K562 (cell line): Measurements from ENCODE around the gene PTPRF. TPM values are rescaled to one million over a fixed set of nuclear protein-coding genes. Genes with fewer than 3 reads are reported as not detected.

ENCODE experiments used
- ATAC-seq: fragments of 200-7000 bp; cut with Tn5 transposase; 3 replicates; pipeline ENCODE4 v1.9.1; 2020; ENCODE audit warnings: moderate library complexity
- BruUV-seq: library from RNA; stranded (reverse); fragments of 400-500 nt; replicated peaks from 2 replicates; lab custom pipeline; 2021; lab: Mats Ljungman, UMichigan
- CTCF ChIA-PET: fragments of 300-600 bp; formaldehyde crosslinking; extraction: SDS; loops from one replicate; lab custom pipeline; 2021; ENCODE audit warnings: low intra/inter-chr PET ratio; lab: Yijun Ruan, JAX
- POLR2A ChIA-PET: fragments of 300-600, 350-650 bp; sonication (Branson Sonifier 250); formaldehyde crosslinking; extraction: SDS; loops from one replicate; lab custom pipeline; 2021; ENCODE audit warnings: antibody characterized with exemption, inconsistent platforms; lab: Yijun Ruan, JAX
- DNase-seq, 4 experiments: peaks; one replicate each; pipeline versions ENCODE4 v3.0.0 to v3.0.0-alpha.2; 2011 to 2018; ENCODE audit warnings: low spot score in 3 of 4, mixed read lengths in 3 of 4; ENCODE audit errors: extremely low read depth in 1 of 4
- FAIRE-seq: peaks from 2 replicates; lab custom pipeline; 2011; peaks lifted over from hg19 to GRCh38; lab: Jason Lieb, UNC
- H2AFZ ChIP-seq: 2 replicates; pipeline ENCODE4 v1.6.0; 2011; ENCODE audit warnings: low read depth, low read length, control low read depth, inconsistent platforms
- H3K27ac ChIP-seq: fragments of 200-600 bp; 3 replicates; pipeline ENCODE4 v1.8.0; 2011; ENCODE audit warnings: low read depth, mild to moderate bottlenecking, control low read depth, inconsistent platforms, low read length, moderate library complexity, mixed read lengths; ENCODE audit errors: extremely low read depth
- H3K27me3 ChIP-seq, 2 experiments: fragments of 300-600 bp in 1 of 2; 2 replicates in 1 of 2; 3 replicates in 1 of 2; pipeline versions ENCODE4 v1.6.0 to v1.8.0; 2011; ENCODE audit warnings: inconsistent platforms in 2 of 2, low read length in 2 of 2, mild to moderate bottlenecking in 1 of 2, mixed read lengths in 1 of 2, moderate library complexity in 1 of 2; ENCODE audit not compliant: control insufficient read depth in 2 of 2, insufficient read depth in 2 of 2
- H3K36me3 ChIP-seq: fragments of 300-600 bp; 3 replicates; pipeline ENCODE4 v1.8.0; 2011; ENCODE audit warnings: mild to moderate bottlenecking, low read length, inconsistent platforms; ENCODE audit not compliant: control insufficient read depth, insufficient read depth
- H3K4me1 ChIP-seq, 2 experiments: fragments of 200-600 bp in 1 of 2; replicated peaks in 1 of 2; 2 replicates in 1 of 2; 3 replicates in 1 of 2; pipeline versions ENCODE4 v1.5.1 to v1.8.0; 2011; ENCODE audit warnings: inconsistent platforms in 2 of 2, low read length in 2 of 2, mild to moderate bottlenecking in 1 of 2, mixed read lengths in 1 of 2, moderate library complexity in 1 of 2; ENCODE audit not compliant: control insufficient read depth in 2 of 2, insufficient read depth in 2 of 2
- H3K4me2 ChIP-seq: 2 replicates; pipeline ENCODE4 v1.6.1; 2011; ENCODE audit warnings: low read length, control low read depth, inconsistent platforms, mixed read lengths; ENCODE audit not compliant: insufficient read depth
- H3K4me3 ChIP-seq: fragments of 200-600 bp; sonication (generic), shearing (Covaris generic); 2 replicates; pipeline ENCODE4 v1.5.1; 2016; ENCODE audit warnings: control low read depth, inconsistent platforms
- H3K79me2 ChIP-seq: fragments of 200-600 bp; 3 replicates; pipeline ENCODE4 v1.8.0; 2011; ENCODE audit warnings: low read length, inconsistent platforms; ENCODE audit not compliant: control insufficient read depth, insufficient read depth
- H3K9ac ChIP-seq, 2 experiments: 2 replicates each; pipeline versions ENCODE4 v1.6.0 to v1.6.1; 2011; ENCODE audit warnings: low read depth in 2 of 2, low read length in 2 of 2, control low read depth in 1 of 2, inconsistent platforms in 1 of 2, mild to moderate bottlenecking in 1 of 2, mixed read lengths in 1 of 2; ENCODE audit not compliant: insufficient read depth in 1 of 2
- H3K9me1 ChIP-seq: one replicate; pipeline ENCODE4 v1.6.0; 2011; ENCODE audit warnings: inconsistent platforms, mild to moderate bottlenecking, low read length, moderate library complexity; ENCODE audit not compliant: control insufficient read depth, insufficient read depth
- H3K9me3 ChIP-seq: replicated peaks from 2 replicates; pipeline ENCODE4 v1.5.1; 2011; ENCODE audit warnings: low read depth, low read length, inconsistent platforms; ENCODE audit not compliant: control insufficient read depth, insufficient read depth
- H4K20me1 ChIP-seq: replicated peaks from 2 replicates; pipeline ENCODE4 v1.6.1; 2011; ENCODE audit warnings: low read length, inconsistent platforms, mixed read lengths; ENCODE audit not compliant: control insufficient read depth, insufficient read depth
- FOXJ3 ChIP-seq: sonication (generic); formaldehyde crosslinking; IDR thresholded peaks from 2 replicates; pipeline ENCODE4 v1.4.0; 2020; ENCODE audit warnings: mild to moderate bottlenecking, missing genetic modification reagents
- HDAC3 ChIP-seq: fragments of 450-650 bp; IDR thresholded peaks from 2 replicates; pipeline ENCODE4 v1.6.1; 2018; ENCODE audit warnings: borderline replicate concordance, mild to moderate bottlenecking, moderate library complexity; ENCODE audit not compliant: partially characterized antibody
- POLR3G ChIP-seq: IDR thresholded peaks from 2 replicates; pipeline ENCODE4 v1.6.1; 2011; ENCODE audit not compliant: insufficient read length, insufficient replicate concordance; ENCODE audit errors: extremely low read depth
- SRSF3 ChIP-seq: fragments of 200-400 bp; formaldehyde crosslinking; IDR thresholded peaks from 2 replicates; pipeline ENCODE4 v1.6.1; 2016; ENCODE audit warnings: mild to moderate bottlenecking, low read length, moderate library complexity; ENCODE audit not compliant: insufficient read depth
- TBP ChIP-seq: optimal IDR thresholded peaks from 2 replicates; pipeline ENCODE3; 2011; ENCODE audit warnings: low read depth, low read length, improper control_type of control experiment
- ZFP30 ChIP-seq: fragments of 250-450 bp; sonication (Bioruptor Pico); IDR thresholded peaks from 2 replicates; pipeline ENCODE4 v1.8.0; 2022; ENCODE audit warnings: moderate library complexity, mild to moderate bottlenecking, inconsistent platforms, borderline replicate concordance
- ZNF324 ChIP-seq: fragments of 250-450 bp; sonication (Bioruptor Pico); IDR thresholded peaks from 2 replicates; pipeline ENCODE4 v1.4.0; 2020; ENCODE audit warnings: mild to moderate bottlenecking
- WGBS: fragments of 100-300 bp; shearing (Covaris generic); methylation state at CpG from one replicate; pipeline ENCODE4 v1.1.6; 2016; ENCODE audit warnings: low coverage, mixed read lengths; ENCODE audit not compliant: insufficient coverage; ENCODE audit errors: missing lambda C conversion rate; 5-methylcytosine and 5-hydroxymethylcytosine counted together
- in situ Hi-C: fragments of 300-500 bp; cut with MboI; formaldehyde crosslinking; loops from 4 replicates; pipeline ENCODE4 v1.15.0; 2018; ENCODE audit warnings: inconsistent platforms, mixed read lengths
- intact Hi-C: fragments of 100-400 bp; cut with micrococcal nuclease; formaldehyde crosslinking; loops from 2 replicates; pipeline ENCODE4 v1.14.2; 2022
- polyA plus RNA-seq, 8 experiments: library from polyadenylated mRNA; depleted of rRNA in 4 of 8; stranded (reverse) in 5 of 8; unstranded in 3 of 8; fragments of >200 nt; fragmentation: Nextera tagmentation in 2 of 8; fragmentation: Illumina TruSeq in 1 of 8; extraction: Ambion mirVana in 2 of 8; extraction: Trizol in 1 of 8; gene quantifications; 2 replicates each; pipeline versions ENCODE4 v1.2.1 to v1.2.3, GENCODE V29; 2011 to 2014; ENCODE audit warnings: inconsistent platforms in 1 of 8, missing spikeins in 1 of 8
- total RNA-seq, 7 experiments: library from RNA; depleted of rRNA in 6 of 7; stranded (reverse); fragments of >200 nt in 6 of 7; fragmentation: Illumina TruSeq in 2 of 7; extraction: Trizol in 2 of 7; gene quantifications; 2 replicates each; pipeline versions ENCODE4 v1.2.1 to v1.2.3, GENCODE V29; 2011 to 2021; ENCODE audit warnings: low replicate concordance in 1 of 7
- TF ChIP-seq, protein P1 (sequence below): fragments of 450-650 bp; IDR thresholded peaks from 2 replicates; pipeline ENCODE4 v1.6.1; 2017; ENCODE audit warnings: mild to moderate bottlenecking, moderate library complexity

PTPRF gene
- total and polyA plus RNA-seq, 9 of the 15 experiments (the other 6 are each of a cell fraction or from before 2014, with no cell fraction given): 0.13 to 4.3 (median 1.1) TPM

DNA sequence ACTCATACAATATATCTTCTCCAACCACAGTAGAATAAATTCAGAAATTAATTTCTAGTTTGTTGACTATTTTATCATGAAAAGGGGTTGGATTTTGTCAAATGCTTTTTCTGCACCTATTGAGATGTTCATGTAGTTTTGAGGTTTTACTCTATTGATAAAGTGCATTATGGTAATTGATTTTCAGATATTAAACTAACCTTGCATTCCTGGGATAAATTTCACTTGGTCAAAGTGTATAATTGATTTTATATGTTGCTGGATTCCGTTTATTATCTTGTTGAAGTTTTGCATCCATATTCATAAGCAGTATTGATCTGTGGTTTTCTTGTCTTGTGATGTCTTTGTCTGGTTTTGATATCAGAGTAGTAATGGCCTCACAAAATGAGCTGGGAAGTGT, 42.5 kb upstream of the PTPRF start:
- no TSS peak for BruUV-seq
- Histone ChIP-seq H3K27me3 (no peaks in the 10 kb centered on the region), H2AFZ (no peak overlapping the region), H3K9me3 (peaks cover 5% of the 10 kb centered on the region), H3K9me1 (no peaks in the 10 kb centered on the region), H3K36me3 (no peaks in the 10 kb centered on the region), H3K4me1 (no peaks in the 10 kb centered on the region), H3K4me2 (no peak overlapping the region), H4K20me1 (no peaks in the 10 kb centered on the region), H3K27ac (no peak overlapping the region), H3K4me3 (no peak overlapping the region), H3K79me2 (no peaks in the 10 kb centered on the region), H3K9ac (no peak overlapping the region)
- WGBS: 0% methylated on average over 1 of the region's 1 CpG
- no peak for TF ChIP-seq HDAC3
- no peak for TF ChIP-seq TBP
- peak; percentile 95 for TF ChIP-seq ZNF324 (CRISPR knock-in tag)
- TF ChIP-seq, protein P1, sequence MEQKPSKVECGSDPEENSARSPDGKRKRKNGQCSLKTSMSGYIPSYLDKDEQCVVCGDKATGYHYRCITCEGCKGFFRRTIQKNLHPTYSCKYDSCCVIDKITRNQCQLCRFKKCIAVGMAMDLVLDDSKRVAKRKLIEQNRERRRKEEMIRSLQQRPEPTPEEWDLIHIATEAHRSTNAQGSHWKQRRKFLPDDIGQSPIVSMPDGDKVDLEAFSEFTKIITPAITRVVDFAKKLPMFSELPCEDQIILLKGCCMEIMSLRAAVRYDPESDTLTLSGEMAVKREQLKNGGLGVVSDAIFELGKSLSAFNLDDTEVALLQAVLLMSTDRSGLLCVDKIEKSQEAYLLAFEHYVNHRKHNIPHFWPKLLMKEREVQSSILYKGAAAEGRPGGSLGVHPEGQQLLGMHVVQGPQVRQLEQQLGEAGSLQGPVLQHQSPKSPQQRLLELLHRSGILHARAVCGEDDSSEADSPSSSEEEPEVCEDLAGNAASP: no peak
- no peak for TF ChIP-seq ZFP30 (CRISPR knock-in tag)
- TF ChIP-seq FOXJ3: no peak
- no peak for TF ChIP-seq POLR3G
- TF ChIP-seq SRSF3: no peak
- in situ Hi-C loops (no loop called here), intact Hi-C loops (no loop called here)
- FAIRE-seq (no peak), DNase-seq (no peak), ATAC-seq (no peak)
- ChIA-PET CTCF (no interaction called here), POLR2A (no interaction called here)
